Colon (tissue), 2 donors: Measurements from ENCODE around the gene PHRF1.

Source experiments
- FAIRE-seq: peaks from 2 replicates; lab custom pipeline; 2012; peaks lifted over from hg19 to GRCh38; lab: Jason Lieb, UNC
- donor health status: control.
- donor health status: control.

Gene PHRF1

GRCh38 chr11:601573-602245 lies 25.4 kb downstream of the PHRF1 start:
- no peak for FAIRE-seq

- no peak for FAIRE-seq
Measured at GRCh38 chr11:603154-603553, 26.9 kb downstream of the PHRF1 start.

DNA sequence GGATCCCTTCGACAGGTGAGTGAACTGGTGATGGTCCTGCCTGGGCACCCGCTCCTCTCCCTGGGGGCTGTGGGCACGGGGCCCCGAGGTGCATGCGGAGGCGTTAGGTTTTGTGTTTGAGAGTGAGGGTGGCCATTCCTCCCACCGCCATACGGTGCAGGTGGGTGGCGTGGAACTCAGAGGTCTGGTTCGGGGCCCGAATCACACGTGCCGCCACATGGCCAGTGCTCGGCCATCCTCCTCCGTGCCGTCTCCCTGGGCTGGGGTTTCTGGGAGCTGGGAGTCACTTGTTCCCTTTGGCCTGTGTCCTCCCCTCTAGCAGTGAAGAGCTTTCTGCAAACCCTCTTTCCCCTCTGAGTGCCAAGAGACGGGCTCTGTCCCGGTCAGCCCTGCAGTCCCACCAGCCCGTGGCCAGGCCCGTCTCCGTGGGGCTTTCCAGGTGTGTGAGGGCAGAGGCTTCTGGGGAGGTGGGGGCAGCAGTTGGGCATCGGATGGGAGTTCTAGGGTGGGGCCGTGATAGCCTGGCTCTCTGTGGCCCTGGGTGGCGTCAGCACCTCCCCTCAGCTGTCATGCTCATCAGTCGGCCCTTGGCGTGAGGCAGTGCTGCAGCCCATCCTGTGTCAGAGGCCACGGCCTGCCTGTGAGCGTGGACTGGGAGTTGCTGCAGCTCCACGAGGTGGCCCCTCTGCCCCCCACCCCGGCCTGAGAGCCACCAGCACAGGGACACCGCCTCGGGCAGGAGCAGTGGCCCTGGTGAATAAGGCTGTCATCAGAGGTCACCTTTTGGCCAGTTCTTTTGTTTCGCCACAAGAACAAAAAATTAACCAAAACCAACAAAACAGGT lies 29.2 kb downstream of the PHRF1 start:
- no peak for FAIRE-seq

DNA sequence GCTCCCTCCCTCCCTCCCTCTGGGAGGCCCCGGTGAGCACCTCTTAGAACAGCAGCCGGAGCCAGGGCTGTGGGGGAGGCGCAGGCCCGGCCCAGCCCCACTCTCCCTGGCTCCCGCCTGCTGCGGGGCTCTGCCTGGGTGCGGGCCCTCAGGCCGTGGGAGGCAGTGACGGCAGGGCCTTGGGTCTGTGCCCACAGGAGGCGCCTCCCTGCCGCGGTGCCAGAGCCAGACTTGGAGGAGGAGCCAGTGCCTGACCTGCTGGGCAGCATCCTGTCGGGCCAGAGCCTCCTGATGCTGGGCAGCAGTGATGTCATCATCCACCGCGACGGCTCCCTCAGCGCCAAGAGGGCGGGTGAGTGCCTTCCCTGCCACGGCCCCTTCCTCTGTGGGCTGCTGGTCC lies 30.0 kb downstream of the PHRF1 start:
- no peak for FAIRE-seq

DNA sequence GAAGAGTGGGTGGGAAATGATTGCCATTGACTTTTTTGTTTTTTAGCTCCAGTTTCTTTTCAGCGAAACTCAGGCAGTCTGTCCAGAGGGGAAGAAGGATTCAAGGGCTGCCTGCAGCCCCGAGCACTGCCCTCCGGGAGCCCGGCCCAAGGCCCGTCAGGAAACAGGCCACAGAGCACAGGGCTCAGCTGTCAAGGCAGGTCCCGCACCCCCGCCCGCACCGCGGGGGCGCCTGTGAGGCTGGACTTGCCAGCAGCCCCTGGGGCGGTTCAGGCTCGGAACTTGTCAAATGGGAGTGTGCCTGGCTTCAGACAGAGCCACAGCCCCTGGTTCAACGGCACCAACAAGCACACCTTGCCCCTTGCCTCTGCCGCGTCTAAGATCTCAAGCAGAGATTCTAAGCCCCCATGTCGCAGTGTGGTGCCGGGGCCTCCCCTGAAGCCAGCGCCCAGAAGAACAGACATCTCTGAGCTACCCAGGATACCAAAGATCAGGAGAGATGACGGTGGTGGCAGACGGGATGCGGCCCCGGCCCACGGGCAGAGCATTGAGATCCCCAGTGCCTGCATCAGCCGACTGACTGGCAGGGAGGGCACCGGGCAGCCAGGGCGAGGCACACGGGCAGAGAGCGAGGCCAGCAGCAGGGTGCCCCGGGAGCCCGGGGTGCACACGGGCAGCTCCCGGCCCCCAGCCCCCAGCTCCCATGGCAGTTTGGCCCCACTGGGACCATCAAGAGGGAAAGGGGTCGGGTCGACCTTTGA lies 30.9 kb downstream of the PHRF1 start:
- FAIRE-seq: no peak

DNA sequence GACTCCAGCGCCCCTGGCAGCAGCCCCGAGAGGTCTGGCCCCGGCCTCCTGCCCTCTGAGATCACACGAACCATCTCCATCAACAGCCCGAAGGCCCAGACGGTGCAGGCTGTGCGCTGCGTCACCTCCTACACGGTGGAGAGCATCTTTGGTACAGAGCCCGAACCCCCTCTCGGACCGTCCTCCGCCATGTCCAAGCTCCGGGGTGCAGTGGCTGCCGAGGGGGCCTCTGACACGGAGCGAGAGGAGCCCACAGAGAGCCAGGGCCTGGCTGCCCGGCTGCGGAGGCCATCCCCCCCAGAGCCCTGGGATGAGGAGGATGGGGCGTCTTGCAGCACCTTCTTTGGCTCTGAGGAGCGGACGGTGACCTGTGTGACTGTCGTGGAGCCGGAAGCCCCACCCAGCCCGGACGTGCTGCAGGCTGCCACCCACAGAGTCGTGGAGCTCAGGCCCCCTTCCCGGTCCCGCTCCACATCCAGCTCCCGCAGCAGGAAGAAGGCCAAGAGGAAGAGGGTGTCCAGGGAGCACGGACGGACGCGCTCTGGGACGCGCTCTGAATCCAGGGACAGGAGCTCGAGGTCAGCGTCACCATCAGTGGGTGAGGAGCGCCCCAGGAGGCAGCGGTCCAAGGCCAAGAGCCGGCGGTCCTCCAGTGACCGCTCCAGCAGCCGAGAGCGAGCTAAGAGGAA lies 31.8 kb downstream of the PHRF1 start:
- FAIRE-seq: no peak

DNA sequence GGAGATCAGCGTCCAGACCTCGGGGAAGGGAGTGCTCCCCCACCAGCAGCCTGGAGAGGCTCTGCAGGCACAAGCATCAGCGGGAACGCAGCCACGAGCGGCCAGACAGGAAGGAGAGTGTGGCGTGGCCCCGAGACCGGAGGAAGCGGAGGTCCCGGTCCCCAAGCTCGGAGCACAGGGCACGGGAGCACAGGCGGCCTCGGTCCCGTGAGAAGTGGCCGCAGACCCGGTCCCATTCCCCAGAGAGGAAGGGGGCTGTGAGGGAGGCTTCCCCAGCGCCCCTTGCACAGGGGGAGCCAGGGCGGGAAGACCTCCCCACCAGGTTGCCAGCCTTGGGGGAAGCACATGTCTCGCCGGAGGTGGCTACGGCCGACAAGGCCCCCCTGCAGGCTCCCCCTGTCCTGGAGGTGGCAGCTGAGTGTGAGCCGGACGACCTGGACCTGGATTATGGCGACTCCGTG lies 32.6 kb downstream of the PHRF1 start:
- no peak for FAIRE-seq

GRCh38 chr11:609341-609811 lies 33.1 kb downstream of the PHRF1 start:
- FAIRE-seq: no peak

DNA sequence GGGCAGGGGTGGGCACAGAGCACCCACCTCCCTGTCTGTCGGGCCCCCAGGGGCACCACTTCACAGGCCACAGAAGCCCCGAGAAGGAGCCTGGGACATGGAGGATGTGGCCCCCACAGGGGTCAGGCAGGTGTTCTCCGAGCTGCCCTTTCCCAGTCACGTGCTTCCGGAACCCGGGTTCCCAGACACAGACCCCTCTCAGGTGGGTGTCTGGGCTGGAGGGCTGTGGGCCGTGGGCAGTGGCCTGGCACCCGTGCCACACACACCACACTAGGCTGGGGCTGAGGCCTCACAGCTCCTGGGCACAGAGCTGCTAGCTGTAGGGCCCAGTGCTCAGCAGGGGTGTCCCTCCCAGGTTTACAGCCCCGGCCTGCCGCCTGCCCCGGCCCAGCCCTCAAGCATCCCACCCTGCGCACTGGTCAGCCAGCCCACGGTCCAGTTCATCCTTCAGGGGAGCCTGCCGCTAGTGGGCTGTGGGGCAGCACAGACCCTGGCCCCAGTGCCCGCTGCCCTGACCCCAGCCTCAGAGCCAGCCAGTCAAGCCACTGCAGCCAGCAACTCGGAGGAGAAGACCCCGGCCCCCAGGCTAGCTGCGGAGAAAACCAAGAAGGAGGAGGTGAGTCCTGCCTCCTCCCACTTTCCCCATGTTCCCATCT lies 34.0 kb downstream of the PHRF1 start:
- no peak for FAIRE-seq

GRCh38 chr11:611001-611996 lies 35.0 kb downstream of the PHRF1 start:
- no peak for FAIRE-seq

- no peak for FAIRE-seq
Measured at GRCh38 chr11:612201-612960, 36.1 kb downstream of the PHRF1 start.

GRCh38 chr11:612961-613300 lies 36.7 kb downstream of the PHRF1 start:
- no peak for FAIRE-seq

DNA sequence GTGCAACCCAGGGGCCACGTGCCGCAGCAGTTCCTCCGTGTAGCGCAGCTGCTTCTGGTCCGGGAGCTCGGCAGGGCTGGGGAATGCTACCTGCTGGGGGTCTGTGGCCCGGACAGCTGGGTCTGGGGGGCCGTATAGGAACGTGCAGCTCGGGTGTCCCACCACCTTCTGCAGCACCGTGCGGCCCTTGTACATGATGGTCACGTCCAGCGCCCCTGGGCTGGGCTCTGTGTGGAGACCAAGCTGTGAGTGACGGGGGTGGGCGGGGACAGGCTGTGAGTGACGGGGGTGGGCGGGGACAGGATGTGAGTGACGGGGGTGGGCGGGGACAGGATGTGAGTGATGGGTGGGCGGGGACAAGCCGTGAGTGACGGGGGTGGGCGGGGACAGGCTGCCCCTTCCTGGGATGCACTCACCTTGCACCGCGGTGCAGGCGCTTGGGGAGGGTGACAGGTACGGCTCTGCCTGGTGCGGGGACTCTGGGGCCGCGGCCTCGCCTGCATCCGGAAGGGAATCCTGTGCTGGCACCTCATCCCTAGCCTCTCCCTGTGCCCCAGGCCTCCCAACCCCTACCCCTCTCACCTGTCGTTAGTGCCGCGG lies 37.2 kb downstream of the PHRF1 start:
- no peak for FAIRE-seq

- no peak for FAIRE-seq
Measured at GRCh38 chr11:614021-614622, 37.9 kb downstream of the PHRF1 start.

- no peak for FAIRE-seq
Measured at GRCh38 chr11:614623-615503, 38.6 kb downstream of the PHRF1 start.

DNA sequence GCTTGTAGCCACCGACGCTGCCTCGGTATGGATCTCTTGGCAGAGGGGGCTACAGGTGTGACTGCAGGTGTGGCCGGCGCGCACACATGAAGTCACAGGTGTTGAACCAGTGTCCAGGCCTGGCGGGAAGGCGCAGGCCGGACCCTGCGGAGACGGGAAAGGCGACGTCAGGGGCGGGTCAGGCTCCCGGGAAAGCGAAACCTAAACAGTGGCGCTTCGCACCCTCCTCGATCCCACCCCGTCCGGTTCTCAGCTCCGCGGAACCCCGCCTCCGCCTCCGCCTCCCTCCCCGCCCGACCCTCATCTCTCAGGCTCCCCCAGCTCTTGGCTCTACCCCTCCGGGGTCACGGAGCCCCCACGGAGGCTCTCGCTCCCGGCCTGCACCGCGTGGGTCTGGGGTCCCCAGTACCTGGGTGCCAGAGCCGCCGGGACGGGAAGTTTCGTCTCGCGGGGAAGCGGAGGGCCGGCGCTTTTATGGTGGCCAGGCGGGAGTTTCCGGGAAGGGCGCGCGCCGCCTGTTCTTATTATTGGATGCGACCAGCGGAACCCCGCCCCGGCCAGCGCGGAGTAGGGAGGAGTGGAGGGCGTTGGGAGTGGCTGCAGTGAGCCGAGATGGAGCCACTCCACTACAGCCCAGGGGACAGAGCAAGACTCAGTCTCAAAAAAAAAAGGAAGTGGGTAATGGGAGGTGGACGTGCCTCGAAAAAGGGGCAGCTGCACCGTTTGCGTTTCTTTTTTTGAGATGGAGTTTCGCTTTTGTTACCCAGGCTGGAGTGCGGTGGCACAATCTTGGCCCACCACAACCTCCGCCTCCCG lies 39.4 kb downstream of the PHRF1 start, which contains the start of gene IRF7:
TSS of gene IRF7 (minus strand) at position 447 of the 816 bp plus-strand sequence. CDS start 586 bp downstream, outside the sequence.
- FAIRE-seq: no peak
